ENCODE results near the gene GGA2.

- TF ChIP-seq CTCF (IDR thresholded peaks at IDR 0.05) (no peak), POLR2A (IDR thresholded peaks at IDR 0.05) (no peak)
Observed at GRCh38 chr16:23509782-23510163, 521 bp downstream of the GGA2 start.
